Activated CD4-positive, alpha-beta T cell treated with anti-CD3 and anti-CD28 coated beads for 48 hours (primary cell): ENCODE results near the gene ADAMTS20.
"Not testable (repeated sequence)": the region's sequence is repeated elsewhere in the genome, so short reads cannot be mapped to it uniquely, and the experiment has no call there.

Experiments
- DNase-seq: peaks from one replicate; pipeline ENCODE4 v3.0.0-alpha.2; 2020

Gene ADAMTS20

GRCh38 chr12:43551971-43552559 lies at the start of gene ADAMTS20:
ADAMTS20 (minus strand) TSS chr12:43552203; CDS start chr12:43551921, 282 bp downstream.
- DNase-seq: peak; percentile 2

- no peak for DNase-seq
Observed at GRCh38 chr12:43599708-43600107, 47.7 kb upstream of the ADAMTS20 start.

GRCh38 chr12:43599066-43599465 lies 47.1 kb upstream of the ADAMTS20 start:
- DNase-seq: no peak

GRCh38 chr12:43590307-43590706 lies 38.3 kb upstream of the ADAMTS20 start:
- no peak for DNase-seq

GRCh38 chr12:43586646-43587245 lies 34.7 kb upstream of the ADAMTS20 start:
- DNase-seq: no peak

GRCh38 chr12:43585676-43586075 lies 33.7 kb upstream of the ADAMTS20 start:
- no peak for DNase-seq

GRCh38 chr12:43580601-43581000 lies 28.6 kb upstream of the ADAMTS20 start:
- DNase-seq: no peak

- no peak for DNase-seq
Observed at GRCh38 chr12:43579206-43579605, 27.2 kb upstream of the ADAMTS20 start.

- DNase-seq: no peak
Observed at GRCh38 chr12:43578782-43579181, 26.8 kb upstream of the ADAMTS20 start.

GRCh38 chr12:43577381-43577780 lies 25.4 kb upstream of the ADAMTS20 start:
- DNase-seq: no peak

- DNase-seq: no peak
Observed at GRCh38 chr12:43576162-43576561, 24.2 kb upstream of the ADAMTS20 start.

- DNase-seq: no peak
Observed at GRCh38 chr12:43571885-43572284, 19.9 kb upstream of the ADAMTS20 start.

GRCh38 chr12:43556057-43556456 lies 4.1 kb upstream of the ADAMTS20 start:
- no peak for DNase-seq

GRCh38 chr12:43551279-43551970 lies 578 bp downstream of the ADAMTS20 start:
- no peak for DNase-seq

GRCh38 chr12:43550831-43551271 lies 1.2 kb downstream of the ADAMTS20 start:
- DNase-seq: no peak

- DNase-seq: no peak
Observed at GRCh38 chr12:43544703-43545102, 7.3 kb downstream of the ADAMTS20 start.

GRCh38 chr12:43540470-43540869 lies 11.5 kb downstream of the ADAMTS20 start:
- DNase-seq: no peak

GRCh38 chr12:43537675-43538074 lies 14.3 kb downstream of the ADAMTS20 start:
- DNase-seq: not testable (repeated sequence)

- DNase-seq: no peak
Observed at GRCh38 chr12:43516045-43516444, 36.0 kb downstream of the ADAMTS20 start.

GRCh38 chr12:43501703-43502102 lies 50.3 kb downstream of the ADAMTS20 start:
- DNase-seq: no peak

- no peak for DNase-seq
Observed at GRCh38 chr12:43493261-43493797, 58.7 kb downstream of the ADAMTS20 start.

GRCh38 chr12:43482311-43483085 lies 69.5 kb downstream of the ADAMTS20 start:
- no peak for DNase-seq

- DNase-seq: no peak
Observed at GRCh38 chr12:43480591-43480990, 71.4 kb downstream of the ADAMTS20 start.
